Activated CD4-positive, alpha-beta memory T cell treated with anti-CD3 and anti-CD28 coated beads, Interleukin-2, amount 10 ng/mL, durations not matched to agents 7 days and 5 days (primary cell): ENCODE measurements around the gene MXRA7. TPM values are rescaled to one million over a fixed set of nuclear protein-coding genes. Genes with fewer than 3 reads are reported as not detected.
"Not testable (repeated sequence)": the region's sequence is repeated elsewhere in the genome, so short reads cannot be mapped to it uniquely, and the experiment has no call there.

Source experiments
- CTCF ChIA-PET: fragments of 350-600 bp; sonication (Branson Sonifier 250); formaldehyde crosslinking; loops from one replicate; lab custom pipeline; 2021; ENCODE audit warnings: antibody characterized with exemption, inconsistent platforms; lab: Charles Lee
- POLR2A ChIA-PET: fragments of 350-600 bp; sonication (Branson Sonifier 250); formaldehyde crosslinking; loops from one replicate; lab custom pipeline; 2021; ENCODE audit warnings: antibody characterized with exemption; lab: Charles Lee
- DNase-seq: peaks from one replicate; pipeline ENCODE4 v3.0.0-alpha.2; 2020
- H3K27ac Mint-ChIP-seq: one replicate; pipeline ENCODE4 v1.8.0; 2021; ENCODE audit warnings: mild to moderate bottlenecking, mixed read lengths
- H3K27me3 Mint-ChIP-seq: one replicate; pipeline ENCODE4 v1.8.0; 2021; ENCODE audit warnings: mixed read lengths
- H3K36me3 Mint-ChIP-seq: one replicate; pipeline ENCODE4 v1.8.0; 2021; ENCODE audit warnings: low read depth, mixed read lengths
- H3K4me1 Mint-ChIP-seq: one replicate; pipeline ENCODE4 v1.8.0; 2021; ENCODE audit warnings: mixed read lengths
- H3K4me3 Mint-ChIP-seq: one replicate; pipeline ENCODE4 v1.8.0; 2021; ENCODE audit warnings: mild to moderate bottlenecking, mixed read lengths
- H3K9me3 Mint-ChIP-seq: one replicate; pipeline ENCODE4 v1.8.0; 2021; ENCODE audit warnings: mixed read lengths
- total RNA-seq, 2 experiments: library from RNA; stranded (reverse); gene quantifications; one replicate each; pipeline ENCODE4 v1.2.3, GENCODE V29; 2021

The MXRA7 gene
- 1 to 10 TPM; 7.5 to 8.5 TPM for total RNA-seq

- peak within 1 kb of the TSS; percentile 64 for H3K4me3 Mint-ChIP-seq
- POLR2A ChIA-PET: interaction anchor here (1.1 to 7.4 kb wide), 2 partner anchors 10 to 15 kb away, joined by 3 to 59 read pairs; partner anchors contain the start of genes JMJD6 and METTL23
- no peaks in the 10 kb centered on the region for H3K9me3 Mint-ChIP-seq
- no peak within 1 kb of the TSS for H3K27ac Mint-ChIP-seq
- peaks cover 30% of the 10 kb centered on the region for H3K36me3 Mint-ChIP-seq
- peaks cover 40% of the 10 kb centered on the region for H3K4me1 Mint-ChIP-seq
- peaks cover 9% of the 10 kb centered on the region for H3K27me3 Mint-ChIP-seq
- CTCF ChIA-PET: interaction anchor here (1.5 to 2.3 kb wide), 2 partner anchors 87 to 188 kb away, joined by 4 to 8 read pairs; no protein-coding TSS in a partner anchor
- DNase-seq: peak; percentile 60
These were observed at the start of gene MXRA7 for GRCh38 chr17:76710863-76711611. TSS of gene MXRA7 (minus strand) at chr17:76710965. CDS start at chr17:76710946, 19 bp downstream.

GRCh38 chr17:76758570-76758969 lies 47.8 kb upstream of the MXRA7 start:
- ChIA-PET POLR2A (interaction anchor here (0.5 to 1.6 kb wide), 3 partner anchors 14 to 36 kb away, joined by 3 to 5 read pairs (median 3); no protein-coding TSS in a partner anchor), CTCF (interaction anchor here (0.7 to 1.2 kb wide), 2 partner anchors 30 to 297 kb away, joined by 4 read pairs; no protein-coding TSS in a partner anchor)
- Mint-ChIP-seq H3K4me3 (no peak overlapping the region), H3K4me1 (peaks cover 6% of the 10 kb centered on the region), H3K36me3 (peaks cover 22% of the 10 kb centered on the region), H3K27me3 (no peaks in the 10 kb centered on the region), H3K9me3 (no peaks in the 10 kb centered on the region), H3K27ac (no peak overlapping the region)
- no peak for DNase-seq

- Mint-ChIP-seq H3K9me3 (no peaks in the 10 kb centered on the region), H3K27me3 (no peaks in the 10 kb centered on the region), H3K4me3 (no peak overlapping the region), H3K27ac (no peak overlapping the region), H3K4me1 (peaks cover 18% of the 10 kb centered on the region), H3K36me3 (peaks cover 26% of the 10 kb centered on the region)
- DNase-seq: no peak
- CTCF ChIA-PET: no interaction called here
- POLR2A ChIA-PET: no interaction called here
These were observed 46.5 kb upstream of the MXRA7 start for GRCh38 chr17:76757256-76757655.

- POLR2A ChIA-PET: interaction anchor here (1.0 kb wide), 1 partner anchor 18 kb away, joined by 6 read pairs; no protein-coding TSS in a partner anchor
- Mint-ChIP-seq H3K27ac (no peak overlapping the region), H3K9me3 (no peaks in the 10 kb centered on the region), H3K27me3 (no peaks in the 10 kb centered on the region), H3K4me1 (peaks cover 23% of the 10 kb centered on the region), H3K4me3 (no peak overlapping the region), H3K36me3 (peaks cover 29% of the 10 kb centered on the region)
- no peak for DNase-seq
- CTCF ChIA-PET: no interaction called here
These were observed 44.5 kb upstream of the MXRA7 start for GRCh38 chr17:76755285-76755684.

- H3K36me3 Mint-ChIP-seq: peaks cover 31% of the 10 kb centered on the region
- POLR2A ChIA-PET: interaction anchor here (0.6 to 3.4 kb wide), 8 partner anchors 10 to 400 kb away, joined by 3 to 67 read pairs (median 6); partner anchors contain the start of genes MFSD11 and SRSF2
- H3K27me3 Mint-ChIP-seq: no peaks in the 10 kb centered on the region
- CTCF ChIA-PET: interaction anchor here (0.6 to 1.3 kb wide), 4 partner anchors 14 to 457 kb away, joined by 3 read pairs; no protein-coding TSS in a partner anchor
- H3K4me1 Mint-ChIP-seq: peaks cover 25% of the 10 kb centered on the region
- DNase-seq: no peak
- peak overlapping the region; percentile 82 for H3K4me3 Mint-ChIP-seq
- H3K9me3 Mint-ChIP-seq: no peaks in the 10 kb centered on the region
- H3K27ac Mint-ChIP-seq: peak overlapping the region; percentile 88
These were observed 42.5 kb upstream of the MXRA7 start for GRCh38 chr17:76753061-76753961.

GRCh38 chr17:76752006-76752405 lies 41.2 kb upstream of the MXRA7 start:
- no peak for DNase-seq
- Mint-ChIP-seq H3K4me1 (peaks cover 25% of the 10 kb centered on the region), H3K36me3 (peaks cover 26% of the 10 kb centered on the region), H3K9me3 (no peaks in the 10 kb centered on the region), H3K4me3 (peak overlapping the region; percentile 82), H3K27me3 (no peaks in the 10 kb centered on the region), H3K27ac (peak overlapping the region; percentile 88)
- ChIA-PET CTCF (interaction anchor here (0.7 to 1.3 kb wide), 4 partner anchors 29 to 343 kb away, joined by 3 to 4 read pairs (median 3); no protein-coding TSS in a partner anchor), POLR2A (interaction anchor here (0.8 to 3.4 kb wide), 9 partner anchors 9 to 80 kb away, joined by 3 to 67 read pairs (median 6); partner anchors contain the start of genes JMJD6, METTL23, MFSD11 and SRSF2)

GRCh38 chr17:76751416-76751993 lies 40.7 kb upstream of the MXRA7 start:
- Mint-ChIP-seq H3K36me3 (peaks cover 27% of the 10 kb centered on the region), H3K27ac (peak overlapping the region; percentile 88), H3K4me1 (peaks cover 27% of the 10 kb centered on the region), H3K9me3 (no peaks in the 10 kb centered on the region), H3K27me3 (no peaks in the 10 kb centered on the region), H3K4me3 (no peak overlapping the region)
- ChIA-PET POLR2A (interaction anchor here (0.8 to 3.4 kb wide), 8 partner anchors 14 to 80 kb away, joined by 3 to 67 read pairs (median 6); partner anchors contain the start of genes JMJD6, METTL23, MFSD11 and SRSF2), CTCF (interaction anchor here (0.7 kb wide), 2 partner anchors 28 to 335 kb away, joined by 3 read pairs; no protein-coding TSS in a partner anchor)
- no peak for DNase-seq

- CTCF ChIA-PET: interaction anchor here (0.6 kb wide), 1 partner anchor 154 kb away, joined by 4 read pairs; no protein-coding TSS in a partner anchor
- no peak for DNase-seq
These were observed 37.9 kb upstream of the MXRA7 start for GRCh38 chr17:76748657-76749056.

GRCh38 chr17:76747716-76748363 lies 37.1 kb upstream of the MXRA7 start:
- ChIA-PET CTCF (interaction anchor here (1.0 kb wide), 1 partner anchor 10 kb away, joined by 3 read pairs; the partner anchor contains the start of genes MFSD11 and SRSF2), POLR2A (interaction anchor here (0.9 to 4.0 kb wide), 4 partner anchors 10 to 25 kb away, joined by 3 to 27 read pairs (median 4); partner anchors contain the start of genes MFSD11 and SRSF2)
- Mint-ChIP-seq H3K27me3 (no peaks in the 10 kb centered on the region), H3K27ac (no peak overlapping the region), H3K4me1 (peaks cover 30% of the 10 kb centered on the region), H3K36me3 (peaks cover 47% of the 10 kb centered on the region), H3K9me3 (no peaks in the 10 kb centered on the region), H3K4me3 (no peak overlapping the region)
- DNase-seq: no peak

More at GRCh38 chr17:76748657-76749056, 37.9 kb upstream of the MXRA7 start:
- POLR2A ChIA-PET: interaction anchor here (0.9 to 4.0 kb wide), 4 partner anchors 11 to 24 kb away, joined by 3 to 27 read pairs (median 4); partner anchors contain the start of genes MFSD11 and SRSF2
- Mint-ChIP-seq H3K36me3 (peaks cover 51% of the 10 kb centered on the region), H3K27me3 (no peaks in the 10 kb centered on the region), H3K4me3 (no peak overlapping the region), H3K27ac (no peak overlapping the region), H3K4me1 (peaks cover 38% of the 10 kb centered on the region), H3K9me3 (no peaks in the 10 kb centered on the region)

- Mint-ChIP-seq H3K36me3 (peaks cover 57% of the 10 kb centered on the region), H3K4me1 (peaks cover 26% of the 10 kb centered on the region)
- not testable (repeated sequence) for H3K9me3 Mint-ChIP-seq, H3K27me3 Mint-ChIP-seq, H3K4me3 Mint-ChIP-seq, H3K27ac Mint-ChIP-seq, DNase-seq
- ChIA-PET CTCF (interaction anchor here (0.5 kb wide), 1 partner anchor 830 kb away, joined by 4 read pairs; no protein-coding TSS in a partner anchor), POLR2A (interaction anchor here (1.0 to 4.0 kb wide), 3 partner anchors 8 to 19 kb away, joined by 3 to 27 read pairs (median 8); partner anchors contain the start of genes JMJD6, METTL23, MFSD11 and SRSF2)
These were observed 35.0 kb upstream of the MXRA7 start for GRCh38 chr17:76745785-76746184.

- Mint-ChIP-seq H3K4me1 (peaks cover 30% of the 10 kb centered on the region), H3K27ac (no peak overlapping the region), H3K4me3 (no peak overlapping the region), H3K36me3 (peaks cover 54% of the 10 kb centered on the region), H3K27me3 (no peaks in the 10 kb centered on the region), H3K9me3 (no peaks in the 10 kb centered on the region)
- ChIA-PET CTCF (no interaction called here), POLR2A (interaction anchor here (1.1 kb wide), 1 partner anchor 28 kb away, joined by 4 read pairs; no protein-coding TSS in a partner anchor)
- DNase-seq: no peak
These were observed 34.0 kb upstream of the MXRA7 start for GRCh38 chr17:76744747-76745146.
